Coronary artery (tissue), 2 donors: Measurements from ENCODE around the gene GPR180.

Experiments used
- DNase-seq: peaks from one replicate; pipeline ENCODE4 v3.0.0-alpha.2; 2017; ENCODE audit warnings: low spot score
- H3K27ac ChIP-seq, 2 donors: fragments of 200-600 bp; sonication (generic); one replicate each; pipeline ENCODE4 v1.5.1; 2016 to 2019
- H3K4me3 ChIP-seq: fragments of 200-600 bp; sonication (generic); 2 replicates; pipeline ENCODE4 v1.5.1; 2016; ENCODE audit warnings: mild to moderate bottlenecking, moderate library complexity
- TF ChIP-seq, protein P1 (sequence below): fragments of 200-600 bp; sonication (generic); IDR thresholded peaks from one replicate; pipeline ENCODE4 v1.5.1; 2019; ENCODE audit warnings: antibody characterized with exemption

The GPR180 gene

DNA sequence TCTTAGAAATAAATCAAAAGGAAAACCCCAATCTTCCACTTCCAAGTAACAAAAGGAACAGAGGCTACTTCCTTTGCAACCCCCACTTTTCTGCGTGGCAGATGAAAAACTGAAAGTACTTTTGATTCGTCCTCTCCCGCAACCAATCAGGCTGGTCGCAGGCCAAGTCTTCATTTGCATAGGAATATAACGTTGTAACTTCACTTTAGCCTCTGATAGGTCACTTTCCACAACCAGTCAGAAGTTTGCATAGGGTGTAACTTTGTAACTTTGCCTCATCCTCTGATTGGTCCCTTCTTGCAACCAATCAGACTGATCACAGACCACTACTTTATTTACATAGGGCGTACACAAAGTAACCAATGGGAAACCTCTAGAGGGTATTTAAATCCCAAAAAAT is 42.9 kb upstream of the GPR180 start:
- TF ChIP-seq, protein P1, sequence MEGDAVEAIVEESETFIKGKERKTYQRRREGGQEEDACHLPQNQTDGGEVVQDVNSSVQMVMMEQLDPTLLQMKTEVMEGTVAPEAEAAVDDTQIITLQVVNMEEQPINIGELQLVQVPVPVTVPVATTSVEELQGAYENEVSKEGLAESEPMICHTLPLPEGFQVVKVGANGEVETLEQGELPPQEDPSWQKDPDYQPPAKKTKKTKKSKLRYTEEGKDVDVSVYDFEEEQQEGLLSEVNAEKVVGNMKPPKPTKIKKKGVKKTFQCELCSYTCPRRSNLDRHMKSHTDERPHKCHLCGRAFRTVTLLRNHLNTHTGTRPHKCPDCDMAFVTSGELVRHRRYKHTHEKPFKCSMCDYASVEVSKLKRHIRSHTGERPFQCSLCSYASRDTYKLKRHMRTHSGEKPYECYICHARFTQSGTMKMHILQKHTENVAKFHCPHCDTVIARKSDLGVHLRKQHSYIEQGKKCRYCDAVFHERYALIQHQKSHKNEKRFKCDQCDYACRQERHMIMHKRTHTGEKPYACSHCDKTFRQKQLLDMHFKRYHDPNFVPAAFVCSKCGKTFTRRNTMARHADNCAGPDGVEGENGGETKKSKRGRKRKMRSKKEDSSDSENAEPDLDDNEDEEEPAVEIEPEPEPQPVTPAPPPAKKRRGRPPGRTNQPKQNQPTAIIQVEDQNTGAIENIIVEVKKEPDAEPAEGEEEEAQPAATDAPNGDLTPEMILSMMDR, result no peak
- Histone ChIP-seq H3K4me3 (no peak overlapping the region), H3K27ac (no peak overlapping the region)
- no peak for DNase-seq

DNA sequence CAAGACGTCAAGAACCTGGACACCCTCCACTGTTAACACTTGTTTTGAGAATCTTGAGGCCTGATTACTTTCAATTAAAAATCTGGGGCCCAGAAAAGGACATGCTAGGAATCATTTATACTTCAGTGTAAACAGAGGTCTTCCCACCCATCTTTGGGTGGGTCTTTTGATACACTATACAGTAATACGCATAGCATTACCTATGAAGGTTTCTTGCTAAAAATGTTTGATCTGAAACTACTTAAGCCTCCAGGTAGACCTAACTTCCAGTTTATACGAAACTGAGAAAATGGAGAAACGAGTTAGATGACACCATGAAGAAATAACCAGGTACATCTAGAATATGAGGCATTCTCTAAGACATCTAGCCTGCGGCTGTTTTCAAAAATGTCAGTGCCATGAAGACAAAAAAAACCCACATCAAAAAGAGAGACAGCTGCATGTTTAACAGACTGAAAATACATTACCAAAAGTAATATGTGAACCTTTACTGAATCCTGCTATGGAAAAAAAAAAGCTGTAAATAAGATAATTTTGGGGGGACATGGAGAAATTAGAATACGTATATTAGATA is 42.3 kb upstream of the GPR180 start:
- TF ChIP-seq, protein P1, result no peak
- Histone ChIP-seq H3K4me3 (no peak overlapping the region), H3K27ac (no peak overlapping the region)
- no peak for DNase-seq

DNA sequence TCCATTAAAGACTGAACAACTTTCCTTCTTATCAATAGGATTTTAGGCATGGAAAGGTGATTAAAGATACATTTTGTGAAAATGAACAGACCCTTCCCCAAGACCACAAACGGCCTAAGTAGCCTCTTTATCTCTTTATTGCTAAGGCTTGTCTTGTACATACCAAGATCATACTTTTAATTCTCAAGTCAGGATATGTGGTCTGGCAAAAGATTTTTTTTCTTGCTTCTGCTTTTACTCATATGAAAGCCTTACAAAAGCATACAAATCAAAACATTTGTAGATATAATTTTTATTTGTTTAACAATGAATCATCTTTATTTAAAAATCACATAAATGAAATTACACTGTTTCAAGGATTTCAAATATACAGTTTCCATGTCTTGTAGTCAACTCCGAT is 41.5 kb upstream of the GPR180 start:
- Histone ChIP-seq H3K27ac (no peak overlapping the region), H3K4me3 (no peak overlapping the region)
- TF ChIP-seq, protein P1, result no peak
- DNase-seq, result no peak

DNA sequence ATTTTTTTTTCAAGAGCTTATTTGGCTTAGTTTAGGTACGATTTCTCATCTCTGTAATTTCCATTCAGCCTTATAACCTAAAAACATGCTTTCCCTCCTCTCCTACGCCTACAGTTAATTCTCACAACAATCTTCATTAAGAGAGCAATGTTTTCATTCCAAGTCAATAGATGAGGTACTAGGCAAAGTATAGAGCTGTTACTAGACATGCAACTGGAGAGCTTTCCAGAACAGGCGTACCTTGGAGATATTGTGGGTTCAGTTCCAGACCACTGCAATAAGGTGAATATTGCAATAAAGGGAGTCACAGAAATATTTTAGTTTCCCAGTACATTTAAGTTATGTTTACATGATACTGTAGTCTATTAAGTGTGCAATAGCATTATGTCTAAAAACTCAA is 40.5 kb upstream of the GPR180 start:
- DNase-seq, result no peak
- TF ChIP-seq, protein P1, result no peak
- H3K4me3 ChIP-seq, result no peak overlapping the region
- H3K27ac ChIP-seq, result no peak overlapping the region

DNA sequence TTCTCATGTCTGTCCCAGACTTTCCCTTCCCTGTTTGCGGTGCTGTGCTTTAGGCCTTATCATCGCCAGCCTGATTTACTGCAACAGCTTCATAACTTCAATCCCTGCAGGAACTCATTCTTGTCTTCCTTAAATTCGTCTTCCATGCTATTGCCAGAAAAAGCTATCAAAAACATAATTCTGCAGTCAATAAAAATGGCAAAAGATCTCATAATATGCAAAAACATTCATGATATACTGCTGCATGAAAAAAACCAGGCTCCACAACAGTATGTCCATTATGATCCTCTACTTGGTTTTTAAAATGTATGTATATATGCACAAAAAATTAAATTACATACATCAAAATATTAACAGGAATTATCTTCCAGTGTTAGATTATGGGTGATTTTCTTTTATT is 34.1 kb upstream of the GPR180 start:
- no peak for DNase-seq
- TF ChIP-seq, protein P1, result no peak
- Histone ChIP-seq H3K4me3 (no peak overlapping the region), H3K27ac (no peak overlapping the region)

DNA sequence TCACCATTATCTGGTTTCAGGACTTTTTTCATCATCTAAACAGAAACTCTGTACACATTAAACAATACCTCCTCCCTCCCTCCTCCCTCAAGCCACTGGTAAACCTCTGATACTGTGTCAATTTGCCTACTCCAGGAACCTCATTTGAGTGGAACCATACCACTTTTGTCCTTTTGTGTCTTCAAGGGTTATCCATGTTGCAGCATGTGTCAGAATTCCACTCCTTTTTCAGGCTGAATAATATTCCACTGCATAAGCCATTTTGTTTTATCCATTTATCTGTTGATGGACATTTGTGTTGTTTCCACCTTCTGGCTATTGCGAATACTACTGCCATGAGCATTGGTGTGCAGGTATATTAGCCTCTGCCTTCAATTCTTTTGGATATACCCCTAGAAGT is 33.2 kb upstream of the GPR180 start:
- TF ChIP-seq, protein P1, result no peak

DNA sequence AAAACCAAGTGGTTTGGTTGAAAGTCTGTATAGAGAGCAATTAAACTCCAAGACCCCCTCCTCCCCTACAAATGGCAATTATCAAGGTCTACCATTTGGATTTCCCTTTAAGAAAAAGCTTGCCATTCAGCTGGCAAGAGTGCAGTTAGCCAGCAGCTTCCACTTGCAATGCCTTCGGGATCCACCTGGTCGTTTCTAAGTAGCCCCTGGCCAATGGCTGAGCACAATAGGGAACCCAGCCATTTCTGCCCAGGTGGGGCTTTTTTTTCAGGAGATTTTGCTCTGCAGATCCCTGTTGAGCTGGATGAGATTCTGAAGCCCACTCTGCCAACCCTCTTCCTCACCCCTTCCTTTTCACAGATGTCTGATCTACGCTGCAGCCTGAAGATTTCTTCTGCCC is 32.0 kb upstream of the GPR180 start:
- Histone ChIP-seq H3K4me3 (no peak overlapping the region), H3K27ac (no peak overlapping the region)
- no peak for DNase-seq
- TF ChIP-seq, protein P1, result no peak

More for the DNA sequence above, 33.2 kb upstream of the GPR180 start:
- no peak overlapping the region for H3K4me3 ChIP-seq
- no peak for DNase-seq
- no peak overlapping the region for H3K27ac ChIP-seq
